Osteocyte (in vitro differentiated cells): ENCODE results near the gene HS6ST1. TPM values are rescaled to one million over a fixed set of nuclear protein-coding genes. Genes with fewer than 3 reads are reported as not detected.
A peak's percentile ranks its signal among the peaks of the same experiment; 100 is the strongest.
"Not testable (repeated sequence)": the region's sequence is repeated elsewhere in the genome, so short reads cannot be mapped to it uniquely, and the experiment has no call there.

Experiments
- DNase-seq: peaks from one replicate; pipeline ENCODE4 v3.0.0; 2021; ENCODE audit warnings: mixed read lengths; ENCODE audit not compliant: unreplicated experiment; ENCODE audit errors: extremely low spot score
- H3K27ac Mint-ChIP-seq: one replicate; pipeline ENCODE4 v1.8.0; 2021; ENCODE audit warnings: mild to moderate bottlenecking, mixed read lengths; ENCODE audit not compliant: unreplicated experiment
- H3K27me3 Mint-ChIP-seq: one replicate; pipeline ENCODE4 v1.8.0; 2021; ENCODE audit warnings: mixed read lengths; ENCODE audit not compliant: unreplicated experiment
- H3K36me3 Mint-ChIP-seq: one replicate; pipeline ENCODE4 v1.8.0; 2021; ENCODE audit warnings: mixed read lengths; ENCODE audit not compliant: unreplicated experiment
- H3K4me1 Mint-ChIP-seq: one replicate; pipeline ENCODE4 v1.8.0; 2021; ENCODE audit warnings: mixed read lengths; ENCODE audit not compliant: unreplicated experiment
- H3K4me3 Mint-ChIP-seq: one replicate; pipeline ENCODE4 v1.8.0; 2021; ENCODE audit warnings: mild to moderate bottlenecking, moderate library complexity, mixed read lengths; ENCODE audit not compliant: unreplicated experiment
- H3K9me3 Mint-ChIP-seq: one replicate; pipeline ENCODE4 v1.8.0; 2021; ENCODE audit warnings: mixed read lengths; ENCODE audit not compliant: unreplicated experiment
- CTCF ChIP-seq: fragments of 200-600 bp; sonication (generic); IDR thresholded peaks from 2 replicates; pipeline ENCODE4 v1.5.0; 2021; ENCODE audit warnings: antibody characterized with exemption, mild to moderate bottlenecking, moderate library complexity
- total RNA-seq: library from RNA; stranded (reverse); gene quantifications from 2 replicates; pipeline ENCODE4 v1.2.1, GENCODE V29; 2021

HS6ST1 gene
- total RNA-seq, 1 donor from 2014 or later: 43.0 TPM

DNA sequence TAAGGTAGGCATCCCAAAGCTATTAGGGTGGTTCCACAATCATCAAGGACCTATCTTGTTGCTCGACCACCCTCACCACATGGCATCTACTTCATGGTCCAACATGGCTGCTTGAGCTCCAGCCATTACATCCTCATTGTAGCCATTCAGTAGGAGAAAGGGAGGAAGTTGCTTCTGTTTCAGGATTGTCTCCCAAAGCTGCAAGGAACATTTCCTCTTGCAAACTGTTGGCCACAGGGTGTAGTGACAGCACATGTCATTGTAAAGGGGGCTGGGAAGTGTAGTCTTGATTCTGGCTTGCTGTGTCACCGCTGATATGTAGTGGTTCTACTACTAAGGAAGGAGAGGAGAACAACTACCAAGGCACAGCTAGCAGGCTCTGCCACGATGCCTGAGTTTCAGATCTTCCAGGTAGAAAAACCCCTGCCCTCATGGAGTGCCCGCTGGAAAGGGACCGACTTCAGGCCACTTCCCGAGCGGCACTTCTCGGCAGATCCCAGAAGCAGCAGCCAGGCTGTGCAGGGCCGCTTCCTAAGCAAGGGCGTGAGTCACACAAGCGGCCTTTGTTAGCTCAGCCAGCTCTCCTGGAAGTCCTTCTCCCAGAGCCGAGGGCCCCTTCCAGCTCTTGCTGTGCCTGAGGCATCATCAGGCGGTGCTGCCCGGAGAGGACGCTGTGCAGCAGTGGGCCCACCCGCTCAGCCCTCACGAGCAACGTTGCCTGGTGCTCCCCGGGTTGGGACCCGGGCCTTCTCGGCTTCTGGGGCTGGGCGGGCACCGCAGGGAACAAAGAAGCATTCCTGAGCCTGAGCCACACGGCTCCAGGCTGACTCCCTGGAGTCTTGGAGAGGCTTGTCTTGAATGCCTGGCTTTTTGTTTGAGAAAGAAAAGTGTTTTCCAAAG is 58.2 kb downstream of the HS6ST1 start:
- Mint-ChIP-seq H3K4me1 (peaks cover 24% of the 10 kb centered on the region), H3K4me3 (peak overlapping the region; percentile 52), H3K27ac (peak overlapping the region; percentile 98), H3K9me3 (no peaks in the 10 kb centered on the region), H3K36me3 (no peaks in the 10 kb centered on the region), H3K27me3 (no peaks in the 10 kb centered on the region)
- TF ChIP-seq CTCF: peak; percentile 49
- DNase-seq: peak; percentile 89

DNA sequence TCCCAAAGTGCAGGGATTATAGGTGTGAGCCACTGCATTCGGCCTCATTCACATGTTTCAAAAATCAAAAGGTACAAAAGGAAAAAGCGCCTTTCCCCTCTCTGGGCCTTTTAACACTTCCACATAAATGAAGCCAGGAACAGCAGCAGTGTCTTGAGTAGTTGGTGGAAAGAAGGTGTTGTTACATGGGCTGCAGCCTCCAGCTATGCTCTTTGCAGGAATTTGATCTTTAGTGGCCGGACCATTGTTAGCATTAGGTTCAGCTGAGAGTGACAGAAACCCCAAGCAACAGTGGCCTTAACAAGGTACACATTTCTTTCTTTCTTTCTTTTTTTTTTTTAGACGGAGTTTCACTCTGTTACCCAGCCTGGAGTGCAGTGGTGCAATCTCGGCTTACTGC is 59.1 kb downstream of the HS6ST1 start:
- peaks cover 24% of the 10 kb centered on the region for H3K4me1 Mint-ChIP-seq
- H3K4me3 Mint-ChIP-seq: no peak overlapping the region
- H3K27me3 Mint-ChIP-seq: no peaks in the 10 kb centered on the region
- DNase-seq: no peak
- H3K27ac Mint-ChIP-seq: no peak overlapping the region
- TF ChIP-seq CTCF: no peak
- no peaks in the 10 kb centered on the region for H3K9me3 Mint-ChIP-seq
- H3K36me3 Mint-ChIP-seq: no peaks in the 10 kb centered on the region

GRCh38 chr2:128258218-128258617 is 60.5 kb downstream of the HS6ST1 start:
- H3K27me3 Mint-ChIP-seq: no peaks in the 10 kb centered on the region
- H3K4me3 Mint-ChIP-seq: no peak overlapping the region
- H3K4me1 Mint-ChIP-seq: peaks cover 24% of the 10 kb centered on the region
- no peaks in the 10 kb centered on the region for H3K36me3 Mint-ChIP-seq
- no peak for TF ChIP-seq CTCF
- H3K27ac Mint-ChIP-seq: no peak overlapping the region
- DNase-seq: peak; percentile 72
- no peaks in the 10 kb centered on the region for H3K9me3 Mint-ChIP-seq

DNA sequence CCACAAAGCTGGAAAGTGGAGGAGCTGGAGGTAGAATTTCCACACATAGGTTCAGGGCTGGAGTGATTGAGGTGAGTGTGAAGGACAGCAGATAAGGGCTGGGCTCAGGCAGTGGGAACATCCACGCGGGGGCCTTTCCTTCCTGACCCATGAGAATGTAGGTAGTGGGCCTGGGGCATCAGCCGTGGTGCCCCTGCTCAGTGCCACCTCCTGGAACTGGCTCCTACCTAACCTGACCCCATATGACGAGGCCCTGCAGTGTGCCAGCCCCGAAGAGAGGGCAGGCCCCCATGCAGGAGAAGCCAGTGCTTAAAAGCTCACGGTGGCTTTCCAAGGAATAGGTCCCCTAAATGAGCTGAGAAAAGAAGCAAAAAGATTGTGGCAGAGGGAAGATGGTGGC is 66.2 kb downstream of the HS6ST1 start:
- TF ChIP-seq CTCF: no peak
- H3K27me3 Mint-ChIP-seq: no peaks in the 10 kb centered on the region
- DNase-seq: peak; percentile 74
- no peaks in the 10 kb centered on the region for H3K36me3 Mint-ChIP-seq
- peaks cover 5% of the 10 kb centered on the region for H3K4me1 Mint-ChIP-seq
- H3K27ac Mint-ChIP-seq: no peak overlapping the region
- no peaks in the 10 kb centered on the region for H3K9me3 Mint-ChIP-seq
- no peak overlapping the region for H3K4me3 Mint-ChIP-seq

DNA sequence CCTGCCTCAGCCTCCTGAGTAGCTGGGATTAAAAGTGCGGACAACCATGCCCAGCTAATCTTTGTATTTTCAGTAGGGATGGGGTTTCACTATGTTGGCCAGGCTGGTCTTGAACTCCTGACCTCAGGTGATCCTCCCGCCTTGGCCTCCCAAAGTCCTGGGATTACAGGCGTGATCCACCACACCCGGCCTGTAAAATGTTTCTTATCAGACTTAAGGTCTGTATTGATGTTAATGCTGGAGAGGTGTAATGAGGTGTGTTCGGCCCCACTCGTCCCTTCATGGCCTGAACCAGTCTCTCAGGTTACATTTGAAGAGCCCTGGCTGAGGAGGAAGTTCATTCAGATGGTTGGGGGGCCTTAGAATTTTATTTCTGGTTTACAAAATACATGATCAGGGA is 66.6 kb downstream of the HS6ST1 start:
- H3K9me3 Mint-ChIP-seq, H3K4me1 Mint-ChIP-seq, H3K27me3 Mint-ChIP-seq, DNase-seq, H3K36me3 Mint-ChIP-seq, H3K27ac Mint-ChIP-seq, H3K4me3 Mint-ChIP-seq: not testable (repeated sequence)
